GM19328 (cell line): ENCODE data around the gene CNNM1.

Source experiments
- ATAC-seq: cut with Tn5 transposase; IDR thresholded peaks from one replicate; pipeline ENCODE4 v1.9.1; 2021; ENCODE audit warnings: mild to moderate bottlenecking, moderate library complexity; ENCODE audit not compliant: unreplicated experiment

The CNNM1 gene

GRCh38 chr10:99412099-99412498, 82.9 kb downstream of the CNNM1 start:
- no peak for ATAC-seq

- no peak for ATAC-seq
These were observed 89.9 kb downstream of the CNNM1 start for GRCh38 chr10:99418910-99419624.

- ATAC-seq = no peak
These were observed 90.5 kb downstream of the CNNM1 start for GRCh38 chr10:99419688-99420087.

- ATAC-seq = no peak
These were observed 92.1 kb downstream of the CNNM1 start for GRCh38 chr10:99421233-99421739.

GRCh38 chr10:99422529-99423096, 93.5 kb downstream of the CNNM1 start:
- ATAC-seq = no peak

- ATAC-seq = no peak
These were observed 95.5 kb downstream of the CNNM1 start for GRCh38 chr10:99424656-99425055.

- ATAC-seq = no peak
These were observed 96.0 kb downstream of the CNNM1 start for GRCh38 chr10:99425204-99425603.

GRCh38 chr10:99426689-99427088, 97.5 kb downstream of the CNNM1 start:
- no peak for ATAC-seq

GRCh38 chr10:99427566-99428190, 98.5 kb downstream of the CNNM1 start:
- no peak for ATAC-seq

GRCh38 chr10:99429517-99430095, 100.5 kb downstream of the CNNM1 start:
- ATAC-seq = no peak

- peak; percentile 8 for ATAC-seq
These were observed 100.9 kb downstream of the CNNM1 start for GRCh38 chr10:99430116-99430450.

- peak; percentile 95 for ATAC-seq
These were observed 101.5 kb downstream of the CNNM1 start, which contains the start of gene GOT1 for GRCh38 chr10:99430451-99431189. Gene GOT1, minus strand, starts transcription at chr10:99430624. Its CDS starts 59 bp downstream, at chr10:99430565.

GRCh38 chr10:99431190-99431760, 102.1 kb downstream of the CNNM1 start:
- no peak for ATAC-seq

GRCh38 chr10:99432047-99432446, 102.9 kb downstream of the CNNM1 start:
- no peak for ATAC-seq

- no peak for ATAC-seq
These were observed 103.7 kb downstream of the CNNM1 start for GRCh38 chr10:99432881-99433280.

GRCh38 chr10:99433378-99434020, 104.3 kb downstream of the CNNM1 start:
- ATAC-seq = no peak

- no peak for ATAC-seq
These were observed 107.0 kb downstream of the CNNM1 start for GRCh38 chr10:99435986-99436638.

GRCh38 chr10:99438890-99439289, 109.7 kb downstream of the CNNM1 start:
- ATAC-seq = no peak

GRCh38 chr10:99442394-99442793, 113.2 kb downstream of the CNNM1 start:
- no peak for ATAC-seq

- ATAC-seq = no peak
These were observed 114.3 kb downstream of the CNNM1 start for GRCh38 chr10:99443500-99443899.
